ENCODE data around the gene HAVCR1. TPM values are rescaled to one million over a fixed set of nuclear protein-coding genes. Genes with fewer than 3 reads are reported as not detected.
A peak's percentile ranks its signal among the peaks of the same experiment; 100 is the strongest.

HAVCR1 gene
- total and polyA plus RNA-seq, 11 donors, result 0.18 to 0.56 TPM; not detected in 9

DNA sequence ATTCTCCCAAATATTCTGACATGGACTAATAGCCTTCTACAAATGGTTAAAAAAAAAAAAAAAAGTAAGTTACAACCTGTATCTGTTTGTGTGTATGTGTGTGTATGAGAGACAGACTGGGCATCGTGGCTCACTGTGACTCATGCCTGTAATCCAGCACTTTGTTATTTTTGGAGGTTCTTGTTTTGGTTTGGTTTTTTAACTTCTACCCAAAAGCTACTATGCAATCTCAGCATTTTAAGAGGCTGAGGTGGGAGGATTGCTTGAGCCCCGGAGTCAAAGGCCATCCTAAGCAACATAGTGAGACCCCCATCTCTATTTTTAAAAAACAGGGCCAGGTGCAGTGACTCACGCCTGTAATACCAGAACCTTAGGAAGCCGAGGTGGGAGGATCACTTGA lies 17.6 kb upstream of the HAVCR1 start:
- ATAC-seq, result peak in 1 of 4 donors; percentile 63
- 46 to 62% (median 56%) methylated on average over 4 of the region's 4 CpGs for WGBS, 4 donors
- Histone ChIP-seq H3K27me3 (no peaks in the 10 kb centered on the region), H3K4me3 (no peak overlapping the region), H3K4me1 (peaks cover 0 to 22% (median 0%) of the 10 kb centered on the region in 12 donors), H3K36me3 (no peaks in the 10 kb centered on the region), H3K27ac (no peak overlapping the region), H3K9me3 (no peaks in the 10 kb centered on the region)
- TF ChIP-seq POLR2A (IDR thresholded peaks at IDR 0.05), result no peak
- TF ChIP-seq, protein P1, sequence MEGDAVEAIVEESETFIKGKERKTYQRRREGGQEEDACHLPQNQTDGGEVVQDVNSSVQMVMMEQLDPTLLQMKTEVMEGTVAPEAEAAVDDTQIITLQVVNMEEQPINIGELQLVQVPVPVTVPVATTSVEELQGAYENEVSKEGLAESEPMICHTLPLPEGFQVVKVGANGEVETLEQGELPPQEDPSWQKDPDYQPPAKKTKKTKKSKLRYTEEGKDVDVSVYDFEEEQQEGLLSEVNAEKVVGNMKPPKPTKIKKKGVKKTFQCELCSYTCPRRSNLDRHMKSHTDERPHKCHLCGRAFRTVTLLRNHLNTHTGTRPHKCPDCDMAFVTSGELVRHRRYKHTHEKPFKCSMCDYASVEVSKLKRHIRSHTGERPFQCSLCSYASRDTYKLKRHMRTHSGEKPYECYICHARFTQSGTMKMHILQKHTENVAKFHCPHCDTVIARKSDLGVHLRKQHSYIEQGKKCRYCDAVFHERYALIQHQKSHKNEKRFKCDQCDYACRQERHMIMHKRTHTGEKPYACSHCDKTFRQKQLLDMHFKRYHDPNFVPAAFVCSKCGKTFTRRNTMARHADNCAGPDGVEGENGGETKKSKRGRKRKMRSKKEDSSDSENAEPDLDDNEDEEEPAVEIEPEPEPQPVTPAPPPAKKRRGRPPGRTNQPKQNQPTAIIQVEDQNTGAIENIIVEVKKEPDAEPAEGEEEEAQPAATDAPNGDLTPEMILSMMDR (IDR thresholded peaks at IDR 0.05), result no peak
- intact Hi-C loops (cut with DNase I), result no loop called here
- DNase-seq, result no peak

GRCh38 chr5:157072508-157072907 lies 13.6 kb upstream of the HAVCR1 start:
- no peak for TF ChIP-seq POLR2A (IDR thresholded peaks at IDR 0.05)
- TF ChIP-seq, protein P1 (IDR thresholded peaks at IDR 0.05), result no peak
- ATAC-seq (no peak), DNase-seq (no peak)
- Histone ChIP-seq H3K36me3 (no peaks in the 10 kb centered on the region), H3K4me1 (peaks cover 0 to 22% (median 0%) of the 10 kb centered on the region in 12 donors), H3K9me3 (no peaks in the 10 kb centered on the region), H3K27ac (no peak overlapping the region), H3K4me3 (no peak overlapping the region), H3K27me3 (no peaks in the 10 kb centered on the region)
- WGBS, 4 donors, result 64 to 76% (median 69%) methylated on average over 3 of the region's 3 CpGs
- intact Hi-C loops (cut with DNase I), result no loop called here

- H3K27ac ChIP-seq, result no peak overlapping the region
- H3K9me3 ChIP-seq, result no peaks in the 10 kb centered on the region
- no peaks in the 10 kb centered on the region for H3K27me3 ChIP-seq
- ATAC-seq (no peak), DNase-seq (no peak)
- H3K4me3 ChIP-seq, result no peak overlapping the region
- TF ChIP-seq, protein P1 (IDR thresholded peaks at IDR 0.05), result no peak
- TF ChIP-seq POLR2A (IDR thresholded peaks at IDR 0.05), result no peak
- H3K36me3 ChIP-seq, result no peaks in the 10 kb centered on the region
- no peaks in the 10 kb centered on the region for H3K4me1 ChIP-seq
- WGBS, 4 donors, result 87 to 91% (median 89%) methylated on average over 3 of the region's 3 CpGs
- intact Hi-C loops (cut with DNase I), result no loop called here
These were observed 11.0 kb upstream of the HAVCR1 start for GRCh38 chr5:157069949-157070348.

DNA sequence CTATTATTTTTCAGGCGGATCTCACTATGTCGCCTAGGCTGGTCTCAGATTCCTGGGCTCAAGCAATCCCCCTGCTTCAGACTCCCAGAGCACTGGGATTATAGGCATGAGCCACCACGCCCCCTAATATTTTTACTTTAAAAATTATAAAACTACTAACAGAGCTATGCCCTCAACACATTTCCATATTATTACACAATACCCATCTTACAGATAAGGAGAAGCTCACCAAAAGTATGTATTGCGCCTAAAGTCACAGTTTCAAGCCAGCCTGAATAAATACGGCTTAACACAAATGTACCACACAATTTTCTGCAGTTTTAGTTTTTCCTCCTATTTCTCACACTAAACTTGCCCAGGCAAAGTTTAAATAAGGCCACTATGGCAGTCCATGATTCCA lies 9.9 kb upstream of the HAVCR1 start:
- H3K9me3 ChIP-seq, result no peaks in the 10 kb centered on the region
- H3K36me3 ChIP-seq, result no peaks in the 10 kb centered on the region
- DNase-seq (no peak), ATAC-seq (no peak)
- H3K4me3 ChIP-seq, result no peak overlapping the region
- no peaks in the 10 kb centered on the region for H3K27me3 ChIP-seq
- no peaks in the 10 kb centered on the region for H3K4me1 ChIP-seq
- intact Hi-C loops (cut with DNase I), result no loop called here
- WGBS, 4 donors, result 88 to 92% (median 91%) methylated on average over 5 of the region's 5 CpGs
- no peak overlapping the region for H3K27ac ChIP-seq
- TF ChIP-seq, protein P1 (IDR thresholded peaks at IDR 0.05), result no peak
- TF ChIP-seq POLR2A (IDR thresholded peaks at IDR 0.05), result no peak
